ENCODE results near the gene WDR91. TPM values are rescaled to one million over a fixed set of nuclear protein-coding genes. Genes with fewer than 3 reads are reported as not detected.

Gene WDR91
- total and polyA plus RNA-seq, 11 donors = 3.0 to 11.4 (median 5.7) TPM

DNA sequence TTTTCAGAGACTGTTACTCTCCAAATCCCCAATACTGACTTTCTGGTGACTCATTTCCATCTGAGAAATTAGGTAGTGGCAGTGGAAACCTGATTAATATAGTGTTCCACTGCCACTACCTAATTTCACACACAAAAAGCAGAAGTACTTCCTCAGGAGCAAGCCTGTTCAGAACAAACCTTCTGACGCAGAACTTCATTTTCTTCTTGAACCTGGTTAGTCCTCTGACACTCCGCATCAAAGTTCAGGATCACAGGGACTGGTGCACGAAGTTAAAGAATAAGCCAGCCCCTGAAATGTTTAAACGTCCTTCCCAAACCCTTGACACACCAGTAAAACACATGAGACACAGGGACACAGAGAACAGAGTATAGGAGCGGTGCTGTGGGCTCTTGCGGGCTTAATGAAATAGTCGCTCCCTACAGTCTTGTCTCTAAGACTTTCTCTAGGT is 4.4 kb downstream of the WDR91 start:
- Histone ChIP-seq H3K27me3 (no peaks in the 10 kb centered on the region), H3K36me3 (peaks cover 0 to 65% (median 42%) of the 10 kb centered on the region in 9 donors), H3K4me1 (peaks cover 0 to 37% (median 8%) of the 10 kb centered on the region in 12 donors), H3K4me3 (no peak overlapping the region), H3K27ac (no peak overlapping the region), H3K9me3 (no peaks in the 10 kb centered on the region)
- 85 to 92% (median 89%) methylated on average over 7 of the region's 7 CpGs for WGBS, 4 donors
- TF ChIP-seq, protein P1, sequence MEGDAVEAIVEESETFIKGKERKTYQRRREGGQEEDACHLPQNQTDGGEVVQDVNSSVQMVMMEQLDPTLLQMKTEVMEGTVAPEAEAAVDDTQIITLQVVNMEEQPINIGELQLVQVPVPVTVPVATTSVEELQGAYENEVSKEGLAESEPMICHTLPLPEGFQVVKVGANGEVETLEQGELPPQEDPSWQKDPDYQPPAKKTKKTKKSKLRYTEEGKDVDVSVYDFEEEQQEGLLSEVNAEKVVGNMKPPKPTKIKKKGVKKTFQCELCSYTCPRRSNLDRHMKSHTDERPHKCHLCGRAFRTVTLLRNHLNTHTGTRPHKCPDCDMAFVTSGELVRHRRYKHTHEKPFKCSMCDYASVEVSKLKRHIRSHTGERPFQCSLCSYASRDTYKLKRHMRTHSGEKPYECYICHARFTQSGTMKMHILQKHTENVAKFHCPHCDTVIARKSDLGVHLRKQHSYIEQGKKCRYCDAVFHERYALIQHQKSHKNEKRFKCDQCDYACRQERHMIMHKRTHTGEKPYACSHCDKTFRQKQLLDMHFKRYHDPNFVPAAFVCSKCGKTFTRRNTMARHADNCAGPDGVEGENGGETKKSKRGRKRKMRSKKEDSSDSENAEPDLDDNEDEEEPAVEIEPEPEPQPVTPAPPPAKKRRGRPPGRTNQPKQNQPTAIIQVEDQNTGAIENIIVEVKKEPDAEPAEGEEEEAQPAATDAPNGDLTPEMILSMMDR (IDR thresholded peaks at IDR 0.05) = no peak
- TF ChIP-seq POLR2A (IDR thresholded peaks at IDR 0.05) = no peak
- intact Hi-C loops (cut with DNase I) = no loop called here
- no peak for ATAC-seq
- DNase-seq = no peak

DNA sequence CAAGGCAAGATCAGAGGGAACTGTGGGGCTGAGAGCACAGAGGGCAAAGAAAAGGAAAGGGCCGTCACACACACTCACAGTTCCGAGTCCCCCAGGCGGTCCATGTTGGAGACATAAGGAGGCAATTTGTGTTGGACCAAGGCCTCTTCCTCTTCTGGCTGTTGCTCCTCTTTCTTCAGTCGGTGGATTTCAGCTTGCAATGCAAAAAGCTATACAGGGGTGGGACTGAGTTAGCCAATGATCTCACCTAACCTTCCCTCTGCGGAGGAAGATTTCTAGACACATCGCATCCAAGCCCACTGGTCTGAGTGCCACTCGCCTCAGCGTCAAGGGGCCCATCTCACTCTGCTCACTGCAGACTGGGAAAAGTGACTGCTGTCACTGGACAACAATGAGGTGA is 5.5 kb downstream of the WDR91 start:
- Histone ChIP-seq H3K27ac (no peak overlapping the region), H3K27me3 (no peaks in the 10 kb centered on the region), H3K4me1 (peaks cover 0 to 33% (median 11%) of the 10 kb centered on the region in 12 donors), H3K9me3 (no peaks in the 10 kb centered on the region), H3K36me3 (peaks cover 0 to 76% (median 53%) of the 10 kb centered on the region in 9 donors), H3K4me3 (no peak overlapping the region)
- ATAC-seq (no peak), DNase-seq (no peak)
- TF ChIP-seq, protein P1 (IDR thresholded peaks at IDR 0.05) = no peak
- TF ChIP-seq POLR2A (IDR thresholded peaks at IDR 0.05) = no peak
- intact Hi-C loops (cut with DNase I) = no loop called here
- WGBS, 4 donors = 93 to 97% (median 94%) methylated on average over 8 of the region's 8 CpGs

DNA sequence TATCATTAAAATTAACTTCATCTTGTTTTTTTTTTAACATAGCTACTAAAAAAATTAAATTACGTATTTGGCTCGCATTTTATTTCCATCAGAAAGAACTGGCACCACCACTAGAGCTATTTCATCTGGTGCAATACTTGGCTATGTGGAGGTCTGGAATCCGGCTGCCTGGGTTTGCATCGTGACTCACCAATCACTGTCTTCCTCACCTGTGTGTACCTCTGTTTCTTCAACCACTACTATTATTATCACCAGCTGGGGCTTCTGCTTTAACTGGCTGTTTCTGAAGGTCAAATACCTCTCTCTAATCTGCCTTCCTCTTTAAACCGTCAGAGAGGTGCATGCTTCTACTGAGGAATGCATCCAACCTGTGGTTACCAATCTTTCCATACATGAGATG is 6.5 kb downstream of the WDR91 start:
- DNase-seq (no peak), ATAC-seq (no peak)
- TF ChIP-seq POLR2A (IDR thresholded peaks at IDR 0.05) = no peak
- TF ChIP-seq, protein P1 (IDR thresholded peaks at IDR 0.05) = no peak
- Histone ChIP-seq H3K36me3 (peaks cover 0 to 86% (median 63%) of the 10 kb centered on the region in 9 donors), H3K27ac (no peak overlapping the region), H3K27me3 (no peaks in the 10 kb centered on the region), H3K4me3 (no peak overlapping the region), H3K4me1 (peaks cover 0 to 24% (median 5%) of the 10 kb centered on the region in 12 donors), H3K9me3 (no peaks in the 10 kb centered on the region)
- 84 to 91% (median 87%) methylated on average over 5 of the region's 5 CpGs for WGBS, 4 donors
- intact Hi-C loops (cut with DNase I) = no loop called here

DNA sequence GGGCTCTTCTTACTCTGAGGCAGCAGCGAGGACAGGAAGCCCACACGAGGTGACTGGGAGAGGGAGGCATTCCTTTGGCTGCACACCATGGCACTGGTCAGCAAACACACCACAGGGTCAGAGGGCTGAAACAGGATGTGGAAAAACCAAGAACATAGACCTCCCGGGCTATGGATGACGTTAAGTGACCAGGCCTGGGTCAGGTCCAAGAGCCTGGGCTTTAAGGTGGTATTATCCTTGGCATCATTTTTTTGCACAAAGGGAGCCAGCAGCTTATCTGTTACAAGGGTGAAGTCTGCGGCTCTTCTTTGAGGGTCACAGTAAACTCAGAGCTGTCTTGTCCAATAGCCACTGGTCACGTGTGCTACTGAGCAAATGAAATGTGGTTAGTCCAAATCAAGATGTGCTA is 7.0 kb downstream of the WDR91 start:
- TF ChIP-seq, protein P1 (IDR thresholded peaks at IDR 0.05) = no peak
- TF ChIP-seq POLR2A (IDR thresholded peaks at IDR 0.05) = no peak
- Histone ChIP-seq H3K9me3 (no peaks in the 10 kb centered on the region), H3K27me3 (no peaks in the 10 kb centered on the region), H3K27ac (no peak overlapping the region), H3K4me3 (no peak overlapping the region), H3K36me3 (peaks cover 0 to 91% (median 68%) of the 10 kb centered on the region in 9 donors), H3K4me1 (peaks cover 0 to 19% (median 5%) of the 10 kb centered on the region in 12 donors)
- intact Hi-C loops (cut with DNase I) = no loop called here
- ATAC-seq (peak in 2 of 4 donors; percentile 29 to 41), DNase-seq (no peak)
- WGBS, 4 donors = 75 to 85% (median 82%) methylated on average over 6 of the region's 6 CpGs

All from heart left ventricle (tissue), 16 donors.